HCT116 (cell line): ENCODE data around the gene PPP1R13L. TPM values are rescaled to one million over a fixed set of nuclear protein-coding genes. Genes with fewer than 3 reads are reported as not detected.

Source experiments
- ATAC-seq: fragments of 200-7000 bp; cut with Tn5 transposase; 2 replicates; pipeline ENCODE4 v1.9.1; 2020; ENCODE audit warnings: mild to moderate bottlenecking, moderate library complexity
- BruUV-seq: library from RNA; stranded (reverse); fragments of 400-500 nt; replicated peaks from 2 replicates; lab custom pipeline; 2021; lab: Mats Ljungman, UMichigan
- CTCF ChIA-PET: fragments of 300-600 bp; sonication (Branson Sonifier 250); formaldehyde crosslinking; loops from one replicate; lab custom pipeline; 2021; ENCODE audit warnings: antibody characterized with exemption; lab: Charles Lee
- POLR2A ChIA-PET: fragments of 300-600, 350-600 bp; sonication (Branson Sonifier 250); formaldehyde crosslinking; loops from one replicate; lab custom pipeline; 2021; ENCODE audit warnings: antibody characterized with exemption; lab: Charles Lee
- RAD21 ChIA-PET, 2 experiments: fragments of 300-600 bp; sonication (Branson Sonifier 250); formaldehyde crosslinking; loops; one replicate each; lab custom pipeline; 2023; ENCODE audit warnings: low total read pairs in 2 of 2; ENCODE audit not compliant: uncharacterized antibody in 2 of 2, unreplicated experiment in 2 of 2, low non-redundant PET in 1 of 2; lab: Charles Lee
- DNase-seq: peaks from one replicate; pipeline ENCODE4 v3.0.0-alpha.2; 2010; ENCODE audit warnings: low read depth, low spot score
- H2AFZ ChIP-seq: fragments of 200-600 bp; shearing (Covaris generic), sonication (generic); 2 replicates; pipeline ENCODE4 v1.6.1; 2017; ENCODE audit warnings: low read depth, mixed run types, mixed read lengths, antibody characterized with exemption, low read length; ENCODE audit not compliant: poor library complexity, severe bottlenecking
- H3K27ac ChIP-seq: 2 replicates; pipeline ENCODE4 v1.5.1; 2012; ENCODE audit warnings: low read depth, low read length
- H3K27me3 ChIP-seq: fragments of 200-600 bp; sonication (generic); 2 replicates; pipeline ENCODE4 v1.6.1; 2016; ENCODE audit warnings: mixed run types, low read length, mixed read lengths; ENCODE audit not compliant: insufficient read depth
- H3K36me3 ChIP-seq, 2 experiments: fragments of 200-500 bp in 1 of 2; fragments of 200-600 bp in 1 of 2; sonication (Bioruptor generic) in 1 of 2; sonication (generic) in 1 of 2; 2 replicates each; pipeline versions ENCODE4 v1.5.1 to v1.6.1; 2014 to 2016; ENCODE audit warnings: low read length in 2 of 2, inconsistent platforms in 1 of 2, mixed read lengths in 1 of 2, mixed run types in 1 of 2; ENCODE audit not compliant: insufficient read depth in 2 of 2, control insufficient read depth in 1 of 2
- H3K4me1 ChIP-seq, 2 experiments: fragments of 200-600 bp in 1 of 2; sonication (generic) in 1 of 2; 2 replicates each; pipeline versions ENCODE4 v1.5.1 to v1.6.1; 2012 to 2017; ENCODE audit warnings: low read length in 2 of 2, inconsistent platforms in 1 of 2, mild to moderate bottlenecking in 1 of 2, mixed read lengths in 1 of 2, mixed run types in 1 of 2, moderate library complexity in 1 of 2; ENCODE audit not compliant: insufficient read depth in 2 of 2, control insufficient read depth in 1 of 2
- H3K4me2 ChIP-seq: fragments of 200-600 bp; sonication (generic); 2 replicates; pipeline ENCODE4 v1.6.1; 2017; ENCODE audit warnings: mixed run types, low read length, mixed read lengths
- H3K4me3 ChIP-seq, 2 experiments: fragments of 200-600 bp in 1 of 2; sonication (generic) in 1 of 2; replicated peaks in 1 of 2; 2 replicates each; pipeline ENCODE4 v1.5.1; 2011 to 2016; ENCODE audit warnings: low read length in 2 of 2, control low read depth in 1 of 2, low read depth in 1 of 2, mild to moderate bottlenecking in 1 of 2, mixed read lengths in 1 of 2, mixed run types in 1 of 2
- H3K79me2 ChIP-seq: fragments of 200-600 bp; sonication (generic); 2 replicates; pipeline ENCODE4 v1.6.1; 2017; ENCODE audit warnings: mild to moderate bottlenecking, mixed run types, low read length, moderate library complexity, mixed read lengths; ENCODE audit not compliant: insufficient read depth
- H3K9ac ChIP-seq: fragments of 200-600 bp; sonication (generic); 2 replicates; pipeline ENCODE4 v1.6.1; 2016; ENCODE audit warnings: low read length, mixed read lengths
- H3K9me2 ChIP-seq: fragments of 200-600 bp; sonication (generic), shearing (Covaris generic); 2 replicates; pipeline ENCODE4 v1.6.1; 2017; ENCODE audit warnings: mixed run types, mild to moderate bottlenecking, moderate library complexity; ENCODE audit not compliant: insufficient read depth
- H3K9me3 ChIP-seq, 2 experiments: fragments of 200-500 bp in 1 of 2; fragments of 200-600 bp in 1 of 2; sonication (Bioruptor generic) in 1 of 2; sonication (generic) in 1 of 2; 2 replicates each; pipeline ENCODE4 v1.6.1; 2014 to 2017; ENCODE audit warnings: low read length in 2 of 2, mixed read lengths in 2 of 2, inconsistent platforms in 1 of 2, low read depth in 1 of 2, mild to moderate bottlenecking in 1 of 2, mixed run types in 1 of 2, moderate library complexity in 1 of 2; ENCODE audit not compliant: control insufficient read depth in 1 of 2, insufficient read depth in 1 of 2
- H4K20me1 ChIP-seq: fragments of 200-600 bp; sonication (generic), shearing (Covaris generic); 2 replicates; pipeline ENCODE4 v1.6.1; 2017; ENCODE audit warnings: mixed run types, mild to moderate bottlenecking, moderate library complexity; ENCODE audit not compliant: insufficient read depth
- ATF3 ChIP-seq: IDR thresholded peaks from 2 replicates; pipeline ENCODE4 v1.6.1; 2012
- EGR1 ChIP-seq: IDR thresholded peaks from 2 replicates; pipeline ENCODE4 v1.6.1; 2012; ENCODE audit warnings: low read depth
- ELF1 ChIP-seq: IDR thresholded peaks from 2 replicates; pipeline ENCODE4 v1.6.1; 2012; ENCODE audit warnings: low read depth, borderline replicate concordance
- EZH2 ChIP-seq: fragments of 200-600 bp; sonication (generic); IDR thresholded peaks from 2 replicates; pipeline ENCODE4 v1.6.1; 2017; ENCODE audit warnings: antibody characterized with exemption, mixed run types
- FOSL1 ChIP-seq: IDR thresholded peaks from 2 replicates; pipeline ENCODE4 v1.6.1; 2012; ENCODE audit warnings: low read depth
- POLR2AphosphoS5 ChIP-seq: IDR thresholded peaks from 2 replicates; pipeline ENCODE4 v1.6.1; 2011; ENCODE audit warnings: mild to moderate bottlenecking, low read depth, low read length, moderate library complexity
- RAD21 ChIP-seq: IDR thresholded peaks from 2 replicates; pipeline ENCODE4 v1.6.1; 2012; ENCODE audit warnings: low read depth, mild to moderate bottlenecking
- SIN3A ChIP-seq: IDR thresholded peaks from 2 replicates; pipeline ENCODE4 v1.6.1; 2012; ENCODE audit warnings: low read depth
- SP1 ChIP-seq: IDR thresholded peaks from 2 replicates; pipeline ENCODE4 v1.6.1; 2012; ENCODE audit warnings: low read depth
- SRF ChIP-seq: IDR thresholded peaks from 2 replicates; pipeline ENCODE4 v1.6.1; 2012; ENCODE audit warnings: low read depth
- YY1 ChIP-seq: IDR thresholded peaks from 2 replicates; pipeline ENCODE4 v1.6.1; 2011; ENCODE audit warnings: low read length, low read depth, moderate library complexity, mild to moderate bottlenecking; ENCODE audit not compliant: insufficient replicate concordance; ENCODE audit errors: extremely low read depth
- ZNF274 ChIP-seq: fragments of 200-500 bp; sonication (Bioruptor generic); IDR thresholded peaks from 2 replicates; pipeline ENCODE4 v1.6.1; 2014; ENCODE audit warnings: mild to moderate bottlenecking, low read depth, low read length, inconsistent platforms
- intact Hi-C: fragments of 100-400 bp; cut with micrococcal nuclease; formaldehyde crosslinking; loops from 2 replicates; pipeline ENCODE4 v1.10.0; 2022
- total RNA-seq: library from RNA; stranded (reverse); gene quantifications from one replicate; pipeline ENCODE4 v1.2.1, GENCODE V29; 2021; ENCODE audit not compliant: unreplicated experiment
- TF ChIP-seq, protein P1 (sequence below): IDR thresholded peaks from 2 replicates; pipeline ENCODE4 v1.6.1; 2012
- TF ChIP-seq, protein P2 (sequence below): IDR thresholded peaks from 2 replicates; pipeline ENCODE4 v1.6.1; 2011; ENCODE audit warnings: mild to moderate bottlenecking, low read length, moderate library complexity; ENCODE audit not compliant: insufficient replicate concordance; ENCODE audit errors: extremely low read depth

Gene PPP1R13L
- total RNA-seq, 1 experiment from 2014 or later = 89.1 TPM

GRCh38 chr19:45352914-45353796 lies 51.7 kb downstream of the PPP1R13L start:
- ATAC-seq (peak; percentile 66), DNase-seq (no peak)
- H3K9ac ChIP-seq = no peak overlapping the region
- H4K20me1 ChIP-seq = no peaks in the 10 kb centered on the region
- H3K27me3 ChIP-seq = no peaks in the 10 kb centered on the region
- TF ChIP-seq ATF3 = no peak
- TF ChIP-seq SP1 = no peak
- no peak for TF ChIP-seq RAD21
- H3K79me2 ChIP-seq = no peaks in the 10 kb centered on the region
- no peaks in the 10 kb centered on the region for H3K4me1 ChIP-seq
- H3K9me2 ChIP-seq = no peaks in the 10 kb centered on the region
- ChIA-PET CTCF (no interaction called here), POLR2A (no interaction called here), RAD21 (no interaction called here)
- no peak overlapping the region for H3K27ac ChIP-seq
- H3K9me3 ChIP-seq = no peaks in the 10 kb centered on the region
- no peak overlapping the region for H2AFZ ChIP-seq
- intact Hi-C loops = no loop called here
- BruUV-seq = no TSS peak
- H3K4me2 ChIP-seq = no peak overlapping the region
- no peak overlapping the region for H3K4me3 ChIP-seq
- H3K36me3 ChIP-seq = peaks cover 30 to 44% of the 10 kb centered on the region in 2 experiments; a peak in 3 of 4 replicates

DNA sequence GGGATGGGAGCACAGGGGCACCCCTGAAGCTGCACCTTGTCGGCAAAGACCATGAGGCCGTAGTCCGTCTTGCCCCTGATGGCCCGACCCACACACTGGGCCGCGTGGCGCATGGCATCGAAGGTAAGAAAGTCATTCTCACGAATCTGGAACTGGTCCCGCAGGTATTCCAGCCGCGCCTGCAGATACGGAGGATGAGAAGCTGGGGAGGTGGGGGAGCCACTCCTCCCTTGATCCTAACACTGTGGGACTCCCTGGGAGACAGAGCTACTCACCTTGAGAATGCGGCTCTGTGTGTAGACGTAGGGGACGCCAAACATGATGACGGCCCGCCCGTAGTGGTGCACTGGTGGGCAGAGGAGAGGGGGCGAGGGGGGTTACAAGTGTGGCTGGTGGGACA lies 52.4 kb downstream of the PPP1R13L start:
- no peaks in the 10 kb centered on the region for H3K4me1 ChIP-seq
- no peak overlapping the region for H3K9ac ChIP-seq
- POLR2A ChIA-PET = no interaction called here
- no peaks in the 10 kb centered on the region for H3K9me3 ChIP-seq
- no peak overlapping the region for H3K4me2 ChIP-seq
- H3K27ac ChIP-seq = no peak overlapping the region
- no peak for ATAC-seq
- TF ChIP-seq ZNF274 (no peak), EGR1 (no peak), SIN3A (no peak), ELF1 (no peak), SRF (no peak), POLR2AphosphoS5 (no peak), EZH2 (no peak), YY1 (no peak), SP1 (no peak), FOSL1 (no peak)
- TF ChIP-seq, protein P1, sequence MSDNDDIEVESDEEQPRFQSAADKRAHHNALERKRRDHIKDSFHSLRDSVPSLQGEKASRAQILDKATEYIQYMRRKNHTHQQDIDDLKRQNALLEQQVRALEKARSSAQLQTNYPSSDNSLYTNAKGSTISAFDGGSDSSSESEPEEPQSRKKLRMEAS = no peak
- TF ChIP-seq, protein P2, sequence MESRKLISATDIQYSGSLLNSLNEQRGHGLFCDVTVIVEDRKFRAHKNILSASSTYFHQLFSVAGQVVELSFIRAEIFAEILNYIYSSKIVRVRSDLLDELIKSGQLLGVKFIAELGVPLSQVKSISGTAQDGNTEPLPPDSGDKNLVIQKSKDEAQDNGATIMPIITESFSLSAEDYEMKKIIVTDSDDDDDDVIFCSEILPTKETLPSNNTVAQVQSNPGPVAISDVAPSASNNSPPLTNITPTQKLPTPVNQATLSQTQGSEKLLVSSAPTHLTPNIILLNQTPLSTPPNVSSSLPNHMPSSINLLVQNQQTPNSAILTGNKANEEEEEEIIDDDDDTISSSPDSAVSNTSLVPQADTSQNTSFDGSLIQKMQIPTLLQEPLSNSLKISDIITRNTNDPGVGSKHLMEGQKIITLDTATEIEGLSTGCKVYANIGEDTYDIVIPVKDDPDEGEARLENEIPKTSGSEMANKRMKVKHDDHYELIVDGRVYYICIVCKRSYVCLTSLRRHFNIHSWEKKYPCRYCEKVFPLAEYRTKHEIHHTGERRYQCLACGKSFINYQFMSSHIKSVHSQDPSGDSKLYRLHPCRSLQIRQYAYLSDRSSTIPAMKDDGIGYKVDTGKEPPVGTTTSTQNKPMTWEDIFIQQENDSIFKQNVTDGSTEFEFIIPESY = no peak
- H4K20me1 ChIP-seq = no peaks in the 10 kb centered on the region
- no peaks in the 10 kb centered on the region for H3K9me2 ChIP-seq
- CTCF ChIA-PET = no interaction called here
- H3K27me3 ChIP-seq = no peaks in the 10 kb centered on the region
- H2AFZ ChIP-seq = no peak overlapping the region
- intact Hi-C loops = no loop called here
- RAD21 ChIA-PET = no interaction called here
- peaks cover 30 to 44% of the 10 kb centered on the region in 2 experiments; a peak in 3 of 4 replicates for H3K36me3 ChIP-seq
- BruUV-seq = no TSS peak
- no peak for DNase-seq
- no peak overlapping the region for H3K4me3 ChIP-seq
- H3K79me2 ChIP-seq = no peaks in the 10 kb centered on the region
